Measurements from ENCODE around the gene BBS2. TPM values are rescaled to one million over a fixed set of nuclear protein-coding genes. Genes with fewer than 3 reads are reported as not detected.

Gene BBS2
- total and polyA plus RNA-seq, 8 donors = 11.3 to 142 (median 47.7) TPM

DNA sequence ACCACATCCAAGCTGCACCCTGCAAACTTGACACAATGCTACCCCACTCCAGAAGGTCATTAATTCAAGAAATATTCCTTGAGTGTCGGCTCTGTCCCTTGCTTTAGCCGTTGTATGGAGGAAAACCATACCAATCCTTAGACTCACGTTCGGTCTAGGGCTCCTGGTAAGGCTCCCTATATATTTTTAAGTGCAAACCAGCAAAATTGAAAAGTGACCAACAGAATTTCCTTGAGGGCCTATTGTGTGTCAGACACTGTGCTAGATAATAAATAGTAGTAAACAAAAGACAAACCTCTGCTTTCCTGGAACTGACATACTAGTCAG is 390 bp upstream of the BBS2 start:
- Histone ChIP-seq H3K4me3 (peak overlapping the region; percentile 76 to 97 (median 95)), H3K9me3 (no peaks in the 10 kb centered on the region), H3K36me3 (no peaks in the 10 kb centered on the region), H3K27me3 (peaks cover 0 to 3% (median 0%) of the 10 kb centered on the region in 3 donors), H3K27ac (peak overlapping the region; percentile 85 to 98 (median 93)), H3K4me1 (peaks cover 4 to 47% (median 27%) of the 10 kb centered on the region in 4 donors)
- 9 to 24% (median 17%) methylated on average over 4 of the region's 4 CpGs for WGBS, 5 donors
- DNase-seq = no peak
- TF ChIP-seq POLR2A (IDR thresholded peaks at IDR 0.05) (no peak), POLR2AphosphoS5 (IDR thresholded peaks at IDR 0.05) (no peak), EP300 (IDR thresholded peaks at IDR 0.05) (no peak)
- TF ChIP-seq, protein P1, sequence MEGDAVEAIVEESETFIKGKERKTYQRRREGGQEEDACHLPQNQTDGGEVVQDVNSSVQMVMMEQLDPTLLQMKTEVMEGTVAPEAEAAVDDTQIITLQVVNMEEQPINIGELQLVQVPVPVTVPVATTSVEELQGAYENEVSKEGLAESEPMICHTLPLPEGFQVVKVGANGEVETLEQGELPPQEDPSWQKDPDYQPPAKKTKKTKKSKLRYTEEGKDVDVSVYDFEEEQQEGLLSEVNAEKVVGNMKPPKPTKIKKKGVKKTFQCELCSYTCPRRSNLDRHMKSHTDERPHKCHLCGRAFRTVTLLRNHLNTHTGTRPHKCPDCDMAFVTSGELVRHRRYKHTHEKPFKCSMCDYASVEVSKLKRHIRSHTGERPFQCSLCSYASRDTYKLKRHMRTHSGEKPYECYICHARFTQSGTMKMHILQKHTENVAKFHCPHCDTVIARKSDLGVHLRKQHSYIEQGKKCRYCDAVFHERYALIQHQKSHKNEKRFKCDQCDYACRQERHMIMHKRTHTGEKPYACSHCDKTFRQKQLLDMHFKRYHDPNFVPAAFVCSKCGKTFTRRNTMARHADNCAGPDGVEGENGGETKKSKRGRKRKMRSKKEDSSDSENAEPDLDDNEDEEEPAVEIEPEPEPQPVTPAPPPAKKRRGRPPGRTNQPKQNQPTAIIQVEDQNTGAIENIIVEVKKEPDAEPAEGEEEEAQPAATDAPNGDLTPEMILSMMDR (IDR thresholded peaks at IDR 0.05) = no peak
- intact Hi-C loops (cut with DNase I; ENCODE audit: low total_unique reads) = no loop called here

DNA sequence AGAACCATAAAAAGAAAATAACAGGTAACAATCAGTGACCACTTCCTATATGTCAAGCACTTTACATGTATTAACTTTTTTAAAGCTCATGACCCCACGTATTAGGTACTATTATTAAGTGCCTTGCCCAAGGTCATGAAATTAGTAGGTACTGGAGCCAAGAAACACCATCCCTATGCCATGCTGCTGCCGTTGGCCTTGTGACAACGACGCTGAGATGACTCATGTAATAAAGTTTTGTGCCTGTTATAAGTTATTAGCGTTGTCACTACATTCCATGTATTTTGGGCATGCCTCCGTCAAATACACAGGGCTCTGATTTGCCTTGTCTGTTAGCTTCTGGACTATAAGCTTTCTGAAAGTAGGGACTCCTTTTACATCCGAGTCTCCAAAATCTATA is 1.4 kb downstream of the BBS2 start:
- 76 to 90% (median 87%) methylated on average over 7 of the region's 7 CpGs for WGBS, 5 donors
- H3K4me3 ChIP-seq = peak overlapping the region in 1 of 4 donors; percentile 76
- H3K9me3 ChIP-seq = no peaks in the 10 kb centered on the region

DNA sequence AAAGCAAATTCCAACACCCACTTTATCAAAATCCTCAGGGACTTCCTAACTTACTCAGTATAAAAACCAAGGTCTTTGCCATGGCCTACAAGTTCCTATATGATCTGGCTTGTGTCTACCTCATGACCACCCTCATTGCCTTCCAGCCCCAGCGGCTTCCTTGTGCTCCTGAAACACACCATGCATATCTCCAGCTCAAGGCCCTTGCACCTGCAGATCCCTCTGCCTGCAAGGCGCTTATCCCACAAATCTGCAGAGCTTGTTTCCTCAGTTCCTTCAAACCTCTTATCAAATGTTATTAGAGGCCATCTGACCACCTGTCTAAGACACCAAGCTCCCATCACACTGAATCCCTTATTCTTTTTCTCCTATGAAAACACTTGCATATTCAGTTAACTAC is 2.6 kb downstream of the BBS2 start:
- peaks cover 0 to 9% (median 4%) of the 10 kb centered on the region in 4 donors for H3K36me3 ChIP-seq
- H3K27ac ChIP-seq = no peak overlapping the region
- peaks cover 4 to 72% (median 34%) of the 10 kb centered on the region in 4 donors for H3K4me1 ChIP-seq
- no peak for DNase-seq
- no peak for TF ChIP-seq POLR2AphosphoS5 (IDR thresholded peaks at IDR 0.05)
- no peak for TF ChIP-seq EP300 (IDR thresholded peaks at IDR 0.05)
- TF ChIP-seq, protein P1 (IDR thresholded peaks at IDR 0.05) = no peak
- no peak for TF ChIP-seq POLR2A (IDR thresholded peaks at IDR 0.05)
- no peaks in the 10 kb centered on the region for H3K9me3 ChIP-seq
- 80 to 89% (median 87%) methylated on average over 2 of the region's 2 CpGs for WGBS, 5 donors
- H3K4me3 ChIP-seq = no peak overlapping the region
- no peaks in the 10 kb centered on the region for H3K27me3 ChIP-seq
- intact Hi-C loops (cut with DNase I; ENCODE audit: low total_unique reads) = no loop called here

More for the DNA sequence above, 1.4 kb downstream of the BBS2 start:
- Histone ChIP-seq H3K27me3 (no peaks in the 10 kb centered on the region), H3K4me1 (peaks cover 4 to 65% (median 33%) of the 10 kb centered on the region in 4 donors), H3K27ac (no peak overlapping the region), H3K36me3 (no peaks in the 10 kb centered on the region)
- intact Hi-C loops (cut with DNase I; ENCODE audit: low total_unique reads) = no loop called here
- no peak for DNase-seq
- no peak for TF ChIP-seq EP300 (IDR thresholded peaks at IDR 0.05)
- TF ChIP-seq, protein P1 (IDR thresholded peaks at IDR 0.05) = no peak
- TF ChIP-seq POLR2A (IDR thresholded peaks at IDR 0.05) = no peak
- TF ChIP-seq POLR2AphosphoS5 (IDR thresholded peaks at IDR 0.05) = no peak

DNA sequence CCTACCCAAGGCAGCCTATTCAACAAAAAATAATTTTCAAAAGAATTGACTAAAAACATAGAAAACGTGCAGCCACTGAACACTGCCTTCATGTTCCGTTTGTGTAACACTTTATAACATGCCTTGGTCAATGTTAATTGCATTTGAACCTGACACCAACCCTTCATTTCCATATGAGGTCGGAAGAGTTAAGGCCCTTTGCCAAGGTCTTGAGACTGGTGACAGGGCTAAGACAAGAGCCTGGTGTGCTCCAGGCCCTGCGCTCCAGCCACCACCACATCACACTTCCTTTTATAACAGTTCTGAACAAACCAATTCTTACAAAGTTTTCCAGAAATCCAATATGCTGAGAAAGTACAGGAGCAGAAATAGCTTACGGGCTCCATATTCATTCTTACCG is 4.2 kb downstream of the BBS2 start:
- Histone ChIP-seq H3K36me3 (peaks cover 0 to 22% (median 17%) of the 10 kb centered on the region in 4 donors), H3K27me3 (no peaks in the 10 kb centered on the region), H3K27ac (no peak overlapping the region), H3K4me1 (peaks cover 4 to 72% (median 34%) of the 10 kb centered on the region in 4 donors), H3K4me3 (no peak overlapping the region), H3K9me3 (no peaks in the 10 kb centered on the region)
- 73 to 83% (median 76%) methylated on average over 6 of the region's 6 CpGs for whole genome bisulfite sequencing, 5 donors
- DNase-seq = no peak
- intact Hi-C loops (cut with DNase I; ENCODE audit: low total_unique reads) = no loop called here
- no peak for TF ChIP-seq POLR2A (IDR thresholded peaks at IDR 0.05)

DNA sequence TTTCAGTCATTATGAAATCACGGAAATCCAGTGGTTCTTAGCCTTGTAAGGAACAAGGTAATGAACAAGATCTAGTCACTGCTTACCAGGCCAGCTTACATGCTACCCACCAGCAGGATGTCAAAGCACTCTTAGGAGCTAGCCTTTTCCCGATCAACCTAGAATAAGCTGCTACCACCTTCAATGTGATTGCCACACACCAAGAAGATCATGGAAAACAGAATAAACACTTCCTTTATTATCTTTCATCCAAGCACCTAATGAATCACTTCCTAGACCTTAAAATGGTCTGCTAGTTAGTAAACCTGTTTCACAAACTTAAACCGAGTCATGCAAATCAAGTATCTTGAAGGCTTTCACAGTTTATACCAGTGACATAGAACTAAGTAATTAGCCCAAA is 5.0 kb downstream of the BBS2 start:
- intact Hi-C loops (cut with DNase I; ENCODE audit: low total_unique reads) = no loop called here
- 60 to 84% (median 79%) methylated on average over 3 of the region's 3 CpGs for WGBS, 5 donors
- no peak overlapping the region for H3K27ac ChIP-seq

More for the DNA sequence above, 5.0 kb downstream of the BBS2 start:
- peaks cover 0 to 66% (median 27%) of the 10 kb centered on the region in 4 donors for H3K4me1 ChIP-seq
- DNase-seq = no peak
- H3K9me3 ChIP-seq = no peaks in the 10 kb centered on the region
- no peak for TF ChIP-seq POLR2A (IDR thresholded peaks at IDR 0.05)
- TF ChIP-seq EP300 (IDR thresholded peaks at IDR 0.05) = no peak
- no peak for TF ChIP-seq POLR2AphosphoS5 (IDR thresholded peaks at IDR 0.05)
- TF ChIP-seq, protein P1 (IDR thresholded peaks at IDR 0.05) = no peak
- H3K4me3 ChIP-seq = no peak overlapping the region
- peaks cover 3 to 30% (median 25%) of the 10 kb centered on the region in 4 donors for H3K36me3 ChIP-seq
- H3K27me3 ChIP-seq = no peaks in the 10 kb centered on the region

Measured in stomach (tissue), 9 donors.